ENCODE data around the gene RAET1E.
"Not testable (repeated sequence)": the region's sequence is repeated elsewhere in the genome, so short reads cannot be mapped to it uniquely, and the experiment has no call there.

Gene RAET1E

GRCh38 chr6:149860834-149861602 is 36.9 kb downstream of the RAET1E start:
- DNase-seq = no peak

DNA sequence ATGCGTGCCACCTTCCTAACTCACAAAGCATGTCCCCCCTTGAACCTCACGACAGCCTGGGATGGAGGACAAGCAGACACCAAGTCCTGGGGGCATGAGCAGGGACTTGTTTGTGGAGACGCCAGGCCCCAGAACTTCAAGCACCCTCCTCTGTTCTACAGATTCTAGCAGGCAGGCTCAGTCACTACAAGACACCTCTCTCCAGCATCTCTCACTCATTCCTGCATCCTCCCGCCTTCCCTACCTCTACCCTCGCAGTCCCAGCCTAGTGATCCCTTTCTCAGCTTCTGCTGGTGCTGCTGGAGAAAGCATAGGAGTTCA is 37.4 kb downstream of the RAET1E start:
- no peak for DNase-seq

- no peak for DNase-seq
Measured at GRCh38 chr6:149859938-149860337, 38.0 kb downstream of the RAET1E start.

DNA sequence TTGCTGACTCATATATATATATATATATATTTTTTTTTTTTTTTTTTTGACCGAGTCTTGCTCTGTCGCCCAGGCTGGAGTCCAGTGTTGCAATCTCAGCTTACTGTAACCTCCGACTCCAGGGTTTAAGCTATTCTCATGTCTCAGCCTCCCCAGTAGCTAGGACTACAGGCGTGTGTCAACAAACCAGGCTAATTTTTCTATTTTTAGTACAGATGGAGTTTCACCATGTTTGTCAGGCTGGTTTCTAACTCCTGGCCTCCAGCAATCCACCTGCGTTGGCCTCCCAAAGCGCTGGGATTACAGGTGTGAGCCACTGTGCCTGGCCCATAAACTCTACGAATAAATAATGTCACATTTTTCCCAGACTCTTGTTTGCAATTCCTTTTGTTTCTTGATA is 38.5 kb downstream of the RAET1E start:
- DNase-seq = no peak

DNA sequence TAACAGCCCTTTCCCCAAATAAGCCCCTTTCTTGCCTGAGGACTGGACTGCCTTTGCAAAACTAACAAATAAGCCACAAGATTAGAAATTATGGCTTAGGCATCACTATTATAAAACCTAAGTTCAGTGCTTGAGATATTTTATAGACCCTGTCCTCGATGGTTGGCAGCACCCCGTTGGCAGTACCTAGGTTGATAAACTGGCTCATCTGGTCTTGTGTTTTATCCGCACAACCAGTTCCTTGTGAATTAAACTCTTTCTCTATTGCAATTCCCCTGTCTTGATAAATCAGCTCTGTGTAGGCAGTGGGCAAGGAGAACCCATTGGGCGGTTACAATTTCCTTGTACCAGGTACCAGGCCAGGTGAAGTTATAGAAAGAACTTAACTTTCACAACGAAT is 40.4 kb downstream of the RAET1E start:
- DNase-seq = no peak

DNA sequence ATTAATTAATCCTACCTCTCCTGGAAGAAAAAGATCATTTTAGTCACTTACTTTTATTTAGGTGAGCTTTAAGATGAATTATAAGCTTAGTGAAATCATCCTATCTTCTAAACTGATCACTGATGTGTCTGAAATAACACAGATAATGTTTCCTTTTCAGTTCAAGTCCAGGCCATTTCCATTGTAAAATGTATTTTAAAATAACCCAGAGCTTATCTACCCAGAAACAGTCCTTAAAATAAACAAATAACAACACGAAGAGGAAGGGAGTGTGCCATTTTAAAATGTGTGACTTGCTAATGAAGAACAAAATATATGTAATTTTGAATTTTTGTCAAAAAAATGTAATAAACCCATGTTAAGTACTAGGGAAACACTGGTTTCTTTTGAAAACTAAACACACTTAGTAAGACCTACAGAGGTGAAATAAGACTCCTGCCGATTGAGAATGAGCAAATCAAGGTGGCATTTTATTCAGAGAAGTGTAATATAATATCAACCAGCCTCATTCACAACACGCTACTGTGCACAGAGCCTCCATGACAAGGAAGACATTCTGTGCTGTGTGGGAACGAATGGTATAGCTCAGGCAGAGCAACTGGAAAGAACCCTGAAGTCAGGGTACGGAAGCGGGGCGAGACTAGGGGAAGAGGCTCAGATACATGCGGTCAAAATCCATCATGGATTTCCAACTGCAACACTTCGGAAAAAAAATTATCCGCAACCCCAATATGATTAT is 41.5 kb downstream of the RAET1E start:
- DNase-seq = no peak

DNA sequence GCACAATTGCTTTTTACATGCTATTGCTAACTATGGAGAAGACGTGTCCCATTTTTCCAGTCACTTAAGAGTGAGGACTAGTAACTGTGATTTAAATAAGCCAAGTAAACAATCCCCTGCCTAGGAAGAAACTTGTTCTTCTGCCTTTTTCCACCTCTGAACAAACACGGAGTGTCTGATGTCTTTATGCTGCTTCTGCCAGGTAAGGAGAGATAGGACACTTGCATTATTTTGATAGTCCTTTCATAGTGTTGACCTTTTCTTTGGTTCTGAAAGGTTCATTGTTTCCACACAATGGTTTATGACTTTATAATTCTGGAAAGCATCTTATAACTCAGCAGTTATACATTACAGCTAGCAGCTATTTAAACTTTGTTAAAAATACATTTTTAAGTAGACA is 42.2 kb downstream of the RAET1E start:
- no peak for DNase-seq

DNA sequence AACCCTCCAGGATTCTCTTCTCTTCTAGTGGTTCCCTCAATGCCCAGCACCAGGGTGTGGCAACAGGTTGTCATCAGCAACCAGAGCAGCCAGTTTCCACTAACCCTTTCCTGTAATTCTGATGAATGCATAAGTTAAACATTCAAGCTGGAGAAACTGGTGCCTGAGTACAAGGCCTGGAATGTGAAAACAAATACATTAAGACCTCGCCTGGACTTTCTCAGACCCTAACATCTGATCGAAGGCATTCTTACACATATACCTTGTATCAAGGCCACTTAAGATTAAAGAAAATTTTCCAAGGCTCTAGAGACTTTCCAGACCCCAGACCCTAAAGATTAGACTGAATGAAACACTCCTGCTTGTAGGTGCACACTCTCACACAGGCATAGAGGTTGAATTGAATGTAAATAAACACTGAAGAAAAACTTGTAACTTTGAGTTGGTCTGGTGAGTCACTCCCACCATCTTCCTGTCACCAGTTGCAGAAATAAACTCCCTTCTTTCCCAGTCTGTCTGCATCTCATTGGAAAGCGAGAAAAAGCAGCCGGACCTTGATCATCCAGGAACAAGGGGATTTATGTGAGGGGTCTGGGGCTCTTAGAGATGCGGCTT is 42.8 kb downstream of the RAET1E start:
- no peak for DNase-seq

DNA sequence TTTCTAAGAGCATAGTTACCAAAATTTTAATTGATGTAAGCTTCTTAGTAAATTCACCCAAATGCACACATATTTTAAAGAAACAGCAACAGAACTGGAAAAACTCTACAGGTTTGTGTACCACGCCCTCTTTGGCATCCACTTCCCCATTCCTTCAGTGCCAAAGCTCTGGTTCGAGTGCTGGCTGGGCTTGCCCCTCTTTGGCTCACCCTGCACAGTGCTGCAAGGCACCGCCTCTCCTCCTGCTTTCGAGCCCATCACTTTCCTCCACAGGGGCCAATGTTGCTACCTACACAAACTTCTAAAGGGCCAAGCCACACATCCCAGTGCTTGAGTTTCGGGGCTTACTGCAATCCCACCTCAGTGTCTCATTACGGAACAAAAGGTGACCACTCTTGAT is 43.4 kb downstream of the RAET1E start:
- no peak for DNase-seq

DNA sequence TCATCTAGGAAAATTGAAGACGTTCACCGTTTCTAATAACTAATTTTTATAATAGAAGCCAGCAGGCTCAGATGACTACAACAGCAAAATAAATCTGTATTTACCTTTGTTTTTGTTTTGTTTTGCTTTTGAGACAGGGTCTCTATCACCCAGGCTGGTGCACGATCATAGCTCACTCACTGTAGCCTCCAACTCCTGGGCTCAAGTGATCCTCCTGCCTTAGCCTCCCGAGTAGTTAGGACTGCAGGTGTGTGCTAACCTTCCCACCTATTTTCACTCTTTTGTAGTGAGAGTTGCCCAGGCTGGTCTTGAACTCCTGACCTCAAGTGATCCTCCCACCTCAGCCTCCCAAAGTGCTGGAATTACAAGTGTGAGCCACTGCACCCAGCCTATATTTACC is 43.9 kb downstream of the RAET1E start:
- DNase-seq = not testable (repeated sequence)

- no peak for DNase-seq
Measured at GRCh38 chr6:149852881-149853280, 45.0 kb downstream of the RAET1E start.

DNA sequence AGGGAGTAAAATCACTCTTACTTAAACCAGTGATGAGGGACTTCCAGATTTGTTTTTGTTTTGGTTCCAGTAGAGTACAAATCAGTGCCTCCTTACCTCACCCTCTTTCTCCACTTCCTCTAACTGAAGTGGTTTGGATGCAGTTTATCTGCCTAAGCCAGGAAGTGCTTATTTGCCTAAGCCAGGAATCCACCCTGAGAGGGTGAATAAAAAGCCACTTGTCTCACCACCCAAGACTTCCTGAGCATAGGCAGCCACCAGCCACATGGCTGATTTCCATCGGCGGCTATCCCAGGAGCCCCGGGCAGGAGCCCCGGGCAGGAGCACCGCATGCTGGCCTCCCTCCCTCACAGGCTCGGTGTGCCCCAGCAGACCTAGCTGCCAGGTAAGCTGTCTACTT is 45.7 kb downstream of the RAET1E start:
- DNase-seq = no peak

- DNase-seq = no peak
Measured at GRCh38 chr6:149851461-149852110, 46.3 kb downstream of the RAET1E start.

- DNase-seq = not testable (repeated sequence)
Measured at GRCh38 chr6:149848343-149848742, 49.6 kb downstream of the RAET1E start.

Data from effector CD4-positive, alpha-beta T cell (primary cell).